Mesodermal cell (in vitro differentiated cells): ENCODE measurements around the gene NDUFV2.

Experiments used
- H3K27ac ChIP-seq: 2 replicates; pipeline ENCODE4 v1.7.0; 2013; ENCODE audit warnings: mild to moderate bottlenecking, low read depth, low read length, moderate library complexity; ENCODE audit not compliant: severe bottlenecking
- H3K36me3 ChIP-seq: 2 replicates; pipeline ENCODE4 v1.7.1; 2013; ENCODE audit warnings: mild to moderate bottlenecking, low read length, moderate library complexity; ENCODE audit not compliant: control insufficient read depth, insufficient read depth
- H3K4me1 ChIP-seq: one replicate; pipeline ENCODE4 v1.7.1; 2013; ENCODE audit warnings: mild to moderate bottlenecking, low read length; ENCODE audit not compliant: insufficient read depth, control insufficient read depth, poor library complexity, severe bottlenecking
- H3K4me3 ChIP-seq: 2 replicates; pipeline ENCODE4 v1.7.0; 2013; ENCODE audit warnings: low read length, control low read depth, mild to moderate bottlenecking; ENCODE audit not compliant: insufficient read depth, poor library complexity, severe bottlenecking; ENCODE audit errors: extremely low read depth
- H3K9me3 ChIP-seq: 2 replicates; pipeline ENCODE4 v1.7.1; 2013; ENCODE audit warnings: mild to moderate bottlenecking, low read length, moderate library complexity; ENCODE audit not compliant: control insufficient read depth
- WGBS, 2 experiments: methylation state at CpG; one replicate each; pipeline ENCODE4 v1.1.5; 2013; ENCODE audit warnings: missing lambda C conversion rate in 2 of 2; ENCODE audit not compliant: insufficient coverage in 2 of 2; 5-methylcytosine and 5-hydroxymethylcytosine counted together

Gene NDUFV2

DNA sequence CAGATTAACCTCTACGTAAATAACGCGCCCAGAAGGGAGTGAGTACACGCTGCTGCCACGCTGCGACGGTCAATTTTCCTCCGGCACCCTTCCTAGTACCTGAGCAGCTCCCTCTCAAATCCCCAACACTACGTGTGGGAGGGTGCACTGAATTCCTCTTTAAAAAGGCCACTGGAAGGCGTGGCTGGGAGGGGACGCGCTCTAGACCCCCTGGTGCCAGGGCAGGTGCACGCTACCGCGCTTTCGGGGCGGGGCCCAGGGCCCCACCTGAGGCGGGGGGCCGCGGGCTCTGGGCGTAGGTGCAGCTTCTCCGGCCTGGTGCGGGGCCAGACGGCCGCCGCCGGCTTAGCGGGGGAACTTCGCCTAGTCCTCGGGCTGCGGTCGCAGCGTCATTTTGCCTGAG lies 33.4 kb downstream of the NDUFV2 start:
- no peaks in the 10 kb centered on the region for H3K9me3 ChIP-seq
- peak overlapping the region; percentile 95 for H3K27ac ChIP-seq
- WGBS, 2 experiments, result 1 to 4% methylated on average over 24 to 32 of the region's 33 CpGs
- no peaks in the 10 kb centered on the region for H3K4me1 ChIP-seq
- peak overlapping the region; percentile 71 for H3K4me3 ChIP-seq
- H3K36me3 ChIP-seq, result peaks cover 29% of the 10 kb centered on the region

GRCh38 chr18:9136315-9137155 lies 34.0 kb downstream of the NDUFV2 start, which contains the start of gene ANKRD12:
ANKRD12 (plus strand) TSS chr18:9136781; CDS start chr18:9182433, 45,652 bp downstream.
- H3K27ac ChIP-seq, result peak within 1 kb of the TSS; percentile 95
- H3K9me3 ChIP-seq, result no peaks in the 10 kb centered on the region
- peak within 1 kb of the TSS; percentile 71 for H3K4me3 ChIP-seq
- no peaks in the 10 kb centered on the region for H3K4me1 ChIP-seq
- 0 to 1% methylated on average over 66 to 72 of the region's 95 CpGs for WGBS, 2 experiments
- peaks cover 23% of the 10 kb centered on the region for H3K36me3 ChIP-seq

DNA sequence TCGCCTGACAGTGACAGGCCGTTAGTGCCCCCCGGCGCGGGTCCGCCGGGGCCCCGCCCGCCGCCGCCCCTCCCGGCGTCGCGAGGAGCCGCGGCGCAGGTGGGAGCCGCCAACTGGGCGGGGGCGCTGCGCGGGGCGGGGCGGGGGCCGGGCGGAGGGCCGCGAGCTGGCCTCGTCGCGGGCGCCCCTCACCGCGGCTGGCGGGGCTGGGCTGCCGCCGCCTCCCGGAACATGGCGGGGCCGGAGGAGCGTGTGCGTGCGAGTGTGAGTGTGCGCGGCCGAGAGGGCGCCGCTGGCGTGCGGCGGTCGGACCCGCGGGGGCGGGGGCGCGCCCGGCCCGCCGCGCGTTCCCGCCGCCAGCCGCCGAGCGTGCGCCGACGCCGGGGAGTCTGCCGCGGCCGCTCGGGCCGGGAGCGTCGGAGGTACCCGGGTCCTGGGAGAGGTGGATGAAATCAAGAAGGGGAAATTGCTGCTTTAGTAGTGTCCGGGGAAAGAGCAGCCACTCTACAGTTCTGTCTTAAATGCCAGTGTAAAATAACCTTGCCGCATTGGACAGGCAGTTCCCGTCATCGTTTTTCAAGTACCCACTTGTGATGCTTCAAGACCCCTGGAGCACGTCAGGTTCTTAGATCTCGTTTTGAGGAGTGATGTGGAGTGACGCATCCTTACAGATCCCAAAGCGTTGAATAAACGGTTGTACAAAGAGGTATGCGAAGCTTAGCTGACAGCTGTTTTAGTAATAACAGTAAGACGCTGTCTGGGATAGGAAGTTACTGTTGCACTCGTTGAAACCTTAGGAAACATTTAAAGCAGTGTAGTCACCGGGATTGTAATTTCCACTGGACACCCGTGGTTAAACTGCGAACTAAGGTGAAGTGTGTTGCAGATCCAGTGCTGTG lies 34.9 kb downstream of the NDUFV2 start:
- peak overlapping the region; percentile 95 for H3K27ac ChIP-seq
- H3K9me3 ChIP-seq, result no peaks in the 10 kb centered on the region
- 2 to 4% methylated on average over 36 to 53 of the region's 95 CpGs for WGBS, 2 experiments
- peak overlapping the region; percentile 71 for H3K4me3 ChIP-seq
- no peaks in the 10 kb centered on the region for H3K4me1 ChIP-seq
- H3K36me3 ChIP-seq, result peaks cover 14% of the 10 kb centered on the region

GRCh38 chr18:9139400-9140039 lies 37.0 kb downstream of the NDUFV2 start:
- H3K4me1 ChIP-seq, result no peaks in the 10 kb centered on the region
- 100% methylated on average over 2 of the region's 7 CpGs for WGBS, 2 experiments
- H3K9me3 ChIP-seq, result no peaks in the 10 kb centered on the region
- H3K4me3 ChIP-seq, result no peak overlapping the region
- H3K27ac ChIP-seq, result no peak overlapping the region
- H3K36me3 ChIP-seq, result no peaks in the 10 kb centered on the region

DNA sequence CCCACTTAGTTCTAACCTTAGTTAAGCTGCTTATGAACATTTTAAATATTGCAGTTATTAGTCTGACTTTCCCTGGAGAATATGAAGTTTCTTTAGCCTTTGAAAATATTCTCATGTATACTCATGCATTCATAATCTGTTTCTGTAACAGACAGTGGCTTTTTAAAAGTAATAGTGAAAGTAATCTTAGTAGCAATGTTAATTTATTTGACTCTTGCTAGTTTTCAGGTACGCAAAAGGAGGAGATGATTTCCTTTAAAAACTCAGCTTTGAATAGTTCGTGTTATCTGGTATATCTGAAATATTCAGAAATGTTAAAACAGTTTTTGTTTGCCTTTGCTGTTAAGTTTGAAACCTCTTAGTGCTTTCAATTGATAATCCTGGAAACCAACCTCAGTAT lies 37.9 kb downstream of the NDUFV2 start:
- no peak overlapping the region for H3K4me3 ChIP-seq
- WGBS, 2 experiments, result 80 to 100% methylated on average over 1 to 2 of the region's 2 CpGs
- H3K9me3 ChIP-seq, result no peaks in the 10 kb centered on the region
- no peaks in the 10 kb centered on the region for H3K4me1 ChIP-seq
- H3K36me3 ChIP-seq, result no peaks in the 10 kb centered on the region
- H3K27ac ChIP-seq, result no peak overlapping the region

GRCh38 chr18:9140984-9141383 lies 38.5 kb downstream of the NDUFV2 start:
- Histone ChIP-seq H3K4me3 (no peak overlapping the region), H3K9me3 (no peaks in the 10 kb centered on the region), H3K36me3 (no peaks in the 10 kb centered on the region), H3K4me1 (no peaks in the 10 kb centered on the region), H3K27ac (no peak overlapping the region)
- WGBS, 2 experiments, result 100% methylated on average over 2 of the region's 2 CpGs; no CpG with 5 or more reads in 1 of the 2 experiments

GRCh38 chr18:9146224-9146623 lies 43.7 kb downstream of the NDUFV2 start:
- WGBS, 2 experiments, result no CpG with 5 or more reads among the region's 1 CpG
- Histone ChIP-seq H3K9me3 (no peaks in the 10 kb centered on the region), H3K27ac (no peak overlapping the region), H3K4me1 (no peaks in the 10 kb centered on the region), H3K36me3 (no peaks in the 10 kb centered on the region), H3K4me3 (no peak overlapping the region)

GRCh38 chr18:9147440-9148202 lies 45.1 kb downstream of the NDUFV2 start:
- peak overlapping the region; percentile 68 for H3K27ac ChIP-seq
- H3K36me3 ChIP-seq, result no peaks in the 10 kb centered on the region
- WGBS, 2 experiments, result no CpG with 5 or more reads among the region's 1 CpG
- H3K4me3 ChIP-seq, result no peak overlapping the region
- H3K9me3 ChIP-seq, result no peaks in the 10 kb centered on the region
- H3K4me1 ChIP-seq, result no peaks in the 10 kb centered on the region

- Histone ChIP-seq H3K9me3 (no peaks in the 10 kb centered on the region), H3K36me3 (no peaks in the 10 kb centered on the region), H3K4me3 (no peak overlapping the region), H3K27ac (no peak overlapping the region), H3K4me1 (no peaks in the 10 kb centered on the region)
- no CpG with 5 or more reads among the region's 1 CpG for WGBS, 2 experiments
Measured at GRCh38 chr18:9148203-9148552, 45.7 kb downstream of the NDUFV2 start.

DNA sequence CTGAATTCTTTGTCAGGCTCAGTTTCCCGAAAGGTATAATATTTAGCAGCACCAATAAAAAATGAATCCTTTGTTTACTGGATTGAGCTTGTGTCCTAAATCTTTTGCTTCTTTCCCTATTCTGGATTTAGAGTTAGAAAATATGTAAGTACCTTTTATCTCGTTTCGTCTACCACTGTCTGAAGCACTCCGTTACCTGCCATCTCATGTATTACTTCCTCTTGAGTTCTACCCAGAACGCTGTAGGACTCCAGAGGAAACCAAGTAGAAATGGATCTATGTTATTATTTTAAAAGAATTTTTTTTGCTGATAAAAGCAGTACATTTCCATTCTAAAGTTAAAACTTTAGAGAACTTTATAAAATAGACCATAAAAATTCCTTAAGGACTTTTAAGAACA lies 47.6 kb downstream of the NDUFV2 start:
- WGBS, 2 experiments, result no CpG with 5 or more reads among the region's 5 CpGs
- H3K27ac ChIP-seq, result no peak overlapping the region
- no peaks in the 10 kb centered on the region for H3K4me1 ChIP-seq
- no peaks in the 10 kb centered on the region for H3K36me3 ChIP-seq
- H3K9me3 ChIP-seq, result no peaks in the 10 kb centered on the region
- H3K4me3 ChIP-seq, result no peak overlapping the region
